Heart right ventricle (tissue), 16 donors: ENCODE measurements around the gene ZNF414. TPM values are rescaled to one million over a fixed set of nuclear protein-coding genes. Genes with fewer than 3 reads are reported as not detected.

ENCODE experiments used
- ATAC-seq, 8 donors: fragments of 200-7000 bp; cut with Tn5 transposase; one replicate each; pipeline ENCODE4 v1.9.1; 2020; ENCODE audit warnings: mild to moderate bottlenecking in 8 of 8, moderate library complexity in 8 of 8, moderate number of reproducible peaks in 1 of 8
- DNase-seq, 2 donors: peaks; one replicate each; pipeline ENCODE4 v3.0.0-alpha.2; 2020
- H3K27ac ChIP-seq, 10 donors: fragments of 200-600 bp; sonication (generic) in 2 of 10; one replicate each; pipeline versions ENCODE4 v1.5.0 to v1.8.0; 2020 to 2022; ENCODE audit warnings: mild to moderate bottlenecking in 3 of 10
- H3K27me3 ChIP-seq, 7 donors: fragments of 200-600 bp; one replicate each; pipeline ENCODE4 v1.8.0; 2021 to 2022; ENCODE audit warnings: mild to moderate bottlenecking in 2 of 7
- H3K36me3 ChIP-seq, 9 donors: fragments of 200-600 bp; sonication (generic) in 1 of 9; one replicate each; pipeline versions ENCODE4 v1.5.0 to v1.8.0; 2020 to 2022; ENCODE audit warnings: mild to moderate bottlenecking in 2 of 9
- H3K4me1 ChIP-seq, 9 donors: fragments of 200-600 bp; sonication (generic) in 1 of 9; one replicate each; pipeline versions ENCODE4 v1.5.0 to v1.8.0; 2020 to 2022; ENCODE audit warnings: mild to moderate bottlenecking in 4 of 9
- H3K4me3 ChIP-seq, 10 donors: fragments of 200-600 bp; sonication (generic) in 2 of 10; one replicate each; pipeline versions ENCODE4 v1.5.0 to v1.8.0; 2020 to 2022; ENCODE audit warnings: mild to moderate bottlenecking in 7 of 10, moderate library complexity in 2 of 10
- H3K9me3 ChIP-seq, 11 donors: fragments of 200-600 bp in 10 of 11; sonication (generic) in 2 of 11; one replicate each; pipeline versions ENCODE4 v1.5.0 to v1.8.0; 2013 to 2022; ENCODE audit warnings: mild to moderate bottlenecking in 2 of 11, control low read depth in 1 of 11, moderate library complexity in 1 of 11
- CTCF ChIP-seq, 9 donors: fragments of 200-600 bp; sonication (generic) in 2 of 9; IDR thresholded peaks; one replicate each; pipeline versions ENCODE4 v1.5.0 to v1.8.0; 2021 to 2022; ENCODE audit warnings: antibody characterized with exemption in 9 of 9, mild to moderate bottlenecking in 5 of 9, moderate library complexity in 1 of 9
- WGBS, 2 donors: extraction: QIAGEN DNeasy Blood & Tissue Kit; methylation state at CpG; one replicate each; pipeline ENCODE4 v1.1.7; 2013; ENCODE audit warnings: inconsistent platforms in 1 of 2; 5-methylcytosine and 5-hydroxymethylcytosine counted together
- intact Hi-C, 10 donors: fragments of 100-400 bp; cut with DNase I; formaldehyde crosslinking; loops; one replicate each; pipeline versions ENCODE4 v1.11.1 to v1.14.2; 2022
- polyA plus RNA-seq, 2 donors: library from polyadenylated mRNA; stranded (reverse); fragments of 200-250 nt; gene quantifications; one replicate each; pipeline ENCODE4 v1.2.3, GENCODE V29; 2013
- total RNA-seq, 10 donors: library from RNA; stranded (reverse); fragmentation: NEBNext Ultra II Directional in 3 of 10; extraction: Animal tissue kit (Norgen Biotek cat#: 25700) in 3 of 10; gene quantifications; one replicate each; pipeline versions ENCODE4 v1.2.1 to v1.2.4, GENCODE V29; 2021 to 2023
- donor health status: Arrhythmogenic right ventricular cardiomyopathy.
- donor health status: ischemic (EF 13 %, LVEDD 7.1; RV severe dilation, severe dysfunction).
- donor health status: healthy with polysubstance abuse.
- donor health status: DM: no; HTN: yes; CAD: no.
- donor health status: DM: no; HTN: no; CAD: no.
- donor health status: ischemic (EF 25% LVEDD 6.9; RV normal size, moderate dysfunction).
- donor health status: ischemic (EF 25% LVEDD 5.7; RV mildly dilated, moderate dysfunction).
- donor health status: healthy.
- donor health status: DM: yes; HTN: yes; CAD: no.
- donor health status: Ischemic cardiomyopathy.
- donor health status: ischemic (EF 35%, LVEDD 5.7; RV mildly dilated, moderate dysfunction).
- donor health status: nonischemic (EF 11% LVEDD 7.7; RV severe dilation, severe dysfunction).
- donor health status: DM: yes; HTN: yes; CAD: no.
- donor health status: PGD.
- donor health status: ischemic (EF 29% LVEDD 5.4; RV normal size, mild dysfunction).
- donor health status: nonischemic (EF 23%, LVEDD 6.1; RV moderate dilation, normal function).

ZNF414 gene
- total and polyA plus RNA-seq, 12 donors = 11.7 to 34.3 (median 17.7) TPM

- Histone ChIP-seq H3K27ac (peak overlapping the region in 4 of 10 donors; percentile 8 to 71 (median 34)), H3K9me3 (no peaks in the 10 kb centered on the region), H3K27me3 (no peaks in the 10 kb centered on the region), H3K4me1 (peaks cover 35 to 75% (median 67%) of the 10 kb centered on the region in 9 donors), H3K4me3 (no peak overlapping the region), H3K36me3 (peaks cover 0 to 93% (median 29%) of the 10 kb centered on the region in 9 donors)
- ATAC-seq (no peak), DNase-seq (no peak)
- WGBS, 2 donors = 56 to 63% methylated on average over 3 to 4 of the region's 4 CpGs
- intact Hi-C loops = loop anchor here in 2 of 10 donors (5.0 to 10.0 kb wide), 2 partner anchors 47 to 861 kb away; partner anchors contain the start of genes MARCHF2 (in 1 of the 2) and ZNF559 (in 1 of the 2)
- TF ChIP-seq CTCF (IDR thresholded peaks at IDR 0.05) = no peak
Observed at GRCh38 chr19:8461376-8461775, 52.6 kb downstream of the ZNF414 start.

- Histone ChIP-seq H3K4me1 (peaks cover 35 to 82% (median 72%) of the 10 kb centered on the region in 9 donors), H3K27ac (peak overlapping the region in 8 of 10 donors; percentile 28 to 71 (median 42)), H3K9me3 (no peaks in the 10 kb centered on the region), H3K4me3 (no peak overlapping the region), H3K27me3 (no peaks in the 10 kb centered on the region), H3K36me3 (peaks cover 0 to 93% (median 22%) of the 10 kb centered on the region in 9 donors)
- intact Hi-C loops = loop anchor here in 2 of 10 donors (5.0 to 10.0 kb wide), 2 partner anchors 46 to 862 kb away; partner anchors contain the start of genes MARCHF2 (in 1 of the 2) and ZNF559 (in 1 of the 2)
- ATAC-seq (no peak), DNase-seq (no peak)
- 54% methylated on average over 7 of the region's 7 CpGs for WGBS, 2 donors
- TF ChIP-seq CTCF (IDR thresholded peaks at IDR 0.05) = no peak
Observed at GRCh38 chr19:8460516-8461298, 53.3 kb downstream of the ZNF414 start.

Other genes starting within 250 kb of the ZNF414 start
- gene CD320, start 205.8 kb downstream of the ZNF414 start, total RNA-seq = 10 to 100 TPM; 20.3 to 38.9 (median 26.0) TPM
- 10 to 100 TPM; 50.8 to 81.2 TPM for gene CD320, start 205.8 kb downstream of the ZNF414 start, polyA plus RNA-seq
- gene NDUFA7, start 192.8 kb downstream of the ZNF414 start, total RNA-seq = 100 to 1,000 TPM in 5 of 10 donors, 10 to 100 TPM in 5; 74.7 to 124 (median 99.7) TPM
- 100 to 1,000 TPM; 227 to 436 TPM for gene NDUFA7, start 192.8 kb downstream of the ZNF414 start, polyA plus RNA-seq
- 1,000 to 10,000 TPM in 9 of 10 donors, 100 to 1,000 TPM in 1; 992 to 1,375 (median 1,101) TPM for gene RPS28, start 192.7 kb downstream of the ZNF414 start, total RNA-seq
- 100 to 1,000 TPM; 883 to 920 TPM for gene RPS28, start 192.7 kb downstream of the ZNF414 start, polyA plus RNA-seq
- gene KANK3, start 170.9 kb downstream of the ZNF414 start, total RNA-seq = 10 to 100 TPM; 10.2 to 26.1 (median 16.7) TPM
- 10 to 100 TPM; 23.8 to 34.0 TPM for gene KANK3, start 170.9 kb downstream of the ZNF414 start, polyA plus RNA-seq
- gene ANGPTL4, start 150.0 kb downstream of the ZNF414 start, total RNA-seq = 100 to 1,000 TPM in 1 of 10 donors, 10 to 100 TPM in 1, 1 to 10 TPM in 8; 1.5 to 154 (median 4.5) TPM
- gene ANGPTL4, start 150.0 kb downstream of the ZNF414 start, polyA plus RNA-seq = 10 to 100 TPM; 11.3 to 28.7 TPM
- gene RAB11B, start 123.8 kb downstream of the ZNF414 start, total RNA-seq = 100 to 1,000 TPM; 140 to 178 (median 159) TPM
- gene RAB11B, start 123.8 kb downstream of the ZNF414 start, polyA plus RNA-seq = 100 to 1,000 TPM; 111 to 112 TPM
- gene MARCHF2, start 100.9 kb downstream of the ZNF414 start, total RNA-seq = 100 to 1,000 TPM in 1 of 10 donors, 10 to 100 TPM in 9; 70.4 to 104 (median 90.8) TPM
- 10 to 100 TPM; 49.2 to 67.5 TPM for gene MARCHF2, start 100.9 kb downstream of the ZNF414 start, polyA plus RNA-seq
- 100 to 1,000 TPM in 2 of 10 donors, 10 to 100 TPM in 8; 87.4 to 127 (median 93.9) TPM for gene HNRNPM, start 69.2 kb downstream of the ZNF414 start, total RNA-seq
- 100 to 1,000 TPM in 1 of 2 donors, 10 to 100 TPM in 1; 48.5 to 123 TPM for gene HNRNPM, start 69.2 kb downstream of the ZNF414 start, polyA plus RNA-seq
- 1 to 10 TPM in 2 of 10 donors, under 1 TPM in 8; 0.28 to 3.2 (median 0.52) TPM for gene PRAM1, start 11.5 kb downstream of the ZNF414 start, total RNA-seq
- under 1 TPM; 0.36 to 0.66 TPM for gene PRAM1, start 11.5 kb downstream of the ZNF414 start, polyA plus RNA-seq
- 10 to 100 TPM in 2 of 10 donors, 1 to 10 TPM in 8; 2.0 to 25.7 (median 6.5) TPM for gene MYO1F, start 63.3 kb upstream of the ZNF414 start, total RNA-seq
- gene MYO1F, start 63.3 kb upstream of the ZNF414 start, polyA plus RNA-seq = 1 to 10 TPM; 2.6 to 7.7 TPM
- 10 to 100 TPM in 4 of 10 donors, 1 to 10 TPM in 6; 2.7 to 12.6 (median 7.1) TPM for gene ADAMTS10, start 96.5 kb upstream of the ZNF414 start, total RNA-seq
- gene ADAMTS10, start 96.5 kb upstream of the ZNF414 start, polyA plus RNA-seq = 10 to 100 TPM in 1 of 2 donors, 1 to 10 TPM in 1; 9.1 to 34.5 TPM
- not detected for gene NFILZ, start 116.5 kb upstream of the ZNF414 start, total RNA-seq
- gene NFILZ, start 116.5 kb upstream of the ZNF414 start, polyA plus RNA-seq = not detected
- not detected for gene ACTL9, start 184.6 kb upstream of the ZNF414 start, total RNA-seq
- gene ACTL9, start 184.6 kb upstream of the ZNF414 start, polyA plus RNA-seq = not detected
- gene OR2Z1, start 207.5 kb upstream of the ZNF414 start, total RNA-seq = not detected
- gene OR2Z1, start 207.5 kb upstream of the ZNF414 start, polyA plus RNA-seq = not detected